HG03025 (cell line): Measurements from ENCODE around the gene DNAH17.

Source experiments
- ATAC-seq: cut with Tn5 transposase; IDR thresholded peaks from one replicate; pipeline ENCODE4 v1.9.1; 2021; ENCODE audit warnings: mild to moderate bottlenecking, moderate library complexity; ENCODE audit not compliant: unreplicated experiment, low FRiP score

DNAH17 gene

GRCh38 chr17:78437508-78438169, 139.6 kb downstream of the DNAH17 start:
- no peak for ATAC-seq

GRCh38 chr17:78435330-78436005, 141.7 kb downstream of the DNAH17 start:
- no peak for ATAC-seq

- no peak for ATAC-seq
Measured at GRCh38 chr17:78434455-78435329, 142.5 kb downstream of the DNAH17 start.

- no peak for ATAC-seq
Measured at GRCh38 chr17:78433780-78434335, 143.3 kb downstream of the DNAH17 start.

GRCh38 chr17:78433013-78433727, 144.0 kb downstream of the DNAH17 start:
- no peak for ATAC-seq

GRCh38 chr17:78432226-78433012, 144.8 kb downstream of the DNAH17 start:
- no peak for ATAC-seq

GRCh38 chr17:78431692-78431958, 145.6 kb downstream of the DNAH17 start:
- no peak for ATAC-seq

- no peak for ATAC-seq
Measured at GRCh38 chr17:78430892-78431691, 146.1 kb downstream of the DNAH17 start.

GRCh38 chr17:78429618-78429995, 147.6 kb downstream of the DNAH17 start:
- ATAC-seq: no peak

GRCh38 chr17:78428836-78429617, 148.2 kb downstream of the DNAH17 start:
- no peak for ATAC-seq

GRCh38 chr17:78428025-78428575, 149.1 kb downstream of the DNAH17 start:
- no peak for ATAC-seq

- no peak for ATAC-seq
Measured at GRCh38 chr17:78427140-78427539, 150.1 kb downstream of the DNAH17 start.

- no peak for ATAC-seq
Measured at GRCh38 chr17:78426293-78426879, 150.8 kb downstream of the DNAH17 start.

GRCh38 chr17:78425429-78425828, 151.8 kb downstream of the DNAH17 start:
- ATAC-seq: no peak

- no peak for ATAC-seq
Measured at GRCh38 chr17:78423961-78424675, 153.1 kb downstream of the DNAH17 start.

- no peak for ATAC-seq
Measured at GRCh38 chr17:78422872-78423588, 154.2 kb downstream of the DNAH17 start.

- ATAC-seq: no peak
Measured at GRCh38 chr17:78422267-78422605, 155.0 kb downstream of the DNAH17 start.
